Epithelial cell of prostate (primary cell): Measurements from ENCODE around the gene HAUS3.

Experiments
- DNase-seq: peaks from one replicate; pipeline ENCODE4 v3.0.0-alpha.2; 2011; ENCODE audit warnings: low read depth, low spot score
- H3K27ac ChIP-seq: fragments of 450-650 bp; 2 replicates; pipeline ENCODE4 v1.5.1; 2017; ENCODE audit warnings: mild to moderate bottlenecking

The HAUS3 gene

DNA sequence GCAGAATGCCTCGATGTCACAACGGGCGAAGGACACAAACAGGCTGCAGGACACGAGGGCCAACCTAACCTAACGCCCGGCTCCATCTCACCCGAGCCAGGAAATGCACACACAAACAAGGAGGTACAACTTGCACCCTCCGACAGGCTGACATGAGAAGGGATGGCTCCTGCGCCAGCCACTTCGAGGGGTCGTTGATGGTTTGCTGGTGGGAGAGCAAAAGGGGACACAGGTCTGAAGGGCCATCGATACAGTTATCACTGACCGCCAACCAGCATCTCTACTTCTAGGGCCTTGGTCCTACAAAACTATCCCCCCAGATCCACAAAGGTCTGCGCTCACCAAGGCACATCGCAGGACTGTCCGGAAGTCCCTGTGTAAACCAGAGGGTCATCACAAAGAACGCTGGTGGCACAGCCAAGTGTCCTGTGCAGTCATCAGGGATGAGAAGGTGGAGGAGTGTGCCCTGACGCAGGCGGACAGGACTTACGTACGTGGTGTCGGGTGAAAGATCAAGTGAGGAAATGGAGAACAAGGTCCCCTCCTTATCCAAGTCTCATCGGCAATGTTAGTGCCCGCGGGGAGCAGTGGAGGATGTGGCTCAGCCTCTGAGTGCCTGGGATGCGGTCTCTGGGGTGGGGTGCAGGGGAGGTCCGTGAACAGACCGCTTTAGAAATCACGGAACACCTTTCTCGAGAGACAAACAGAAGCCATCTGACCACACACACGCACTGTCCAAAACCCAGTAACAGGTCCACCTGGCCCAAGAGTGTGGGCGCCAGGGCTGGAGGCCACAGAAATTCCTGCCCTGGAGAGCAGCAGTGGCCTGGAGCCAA lies 13.0 kb upstream of the HAUS3 start:
- DNase-seq: no peak
- no peak overlapping the region for H3K27ac ChIP-seq

- no peak for DNase-seq
- H3K27ac ChIP-seq: no peak overlapping the region
Measured at GRCh38 chr4:2253160-2254084, 11.5 kb upstream of the HAUS3 start.

DNA sequence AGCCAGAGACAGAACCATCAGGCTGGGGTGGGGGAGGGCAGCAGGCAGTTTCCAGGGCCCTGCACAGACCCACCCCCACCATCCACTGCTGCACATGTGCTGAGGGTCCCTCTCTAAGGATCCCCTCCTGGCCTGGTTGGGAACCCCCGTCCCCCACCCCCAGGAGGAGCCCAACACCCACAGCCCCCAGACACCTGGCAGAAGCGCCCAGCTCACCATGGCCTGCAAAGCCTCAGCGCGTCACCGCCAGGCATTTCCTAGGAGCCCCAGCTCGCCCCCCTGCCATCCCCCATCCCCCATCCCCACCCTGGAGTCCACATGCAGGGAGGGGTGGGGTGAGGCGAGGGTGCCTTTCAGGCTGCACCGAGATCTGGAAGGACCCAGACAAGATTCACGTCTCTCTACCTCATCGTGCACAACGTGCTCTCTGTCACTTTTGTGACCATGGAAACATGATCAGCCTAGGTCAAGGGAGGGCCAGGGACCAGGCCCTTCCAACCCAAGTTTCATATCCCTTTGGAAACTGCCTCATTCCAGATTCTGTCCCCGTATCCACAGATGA lies 10.7 kb upstream of the HAUS3 start:
- H3K27ac ChIP-seq: no peak overlapping the region
- DNase-seq: no peak

DNA sequence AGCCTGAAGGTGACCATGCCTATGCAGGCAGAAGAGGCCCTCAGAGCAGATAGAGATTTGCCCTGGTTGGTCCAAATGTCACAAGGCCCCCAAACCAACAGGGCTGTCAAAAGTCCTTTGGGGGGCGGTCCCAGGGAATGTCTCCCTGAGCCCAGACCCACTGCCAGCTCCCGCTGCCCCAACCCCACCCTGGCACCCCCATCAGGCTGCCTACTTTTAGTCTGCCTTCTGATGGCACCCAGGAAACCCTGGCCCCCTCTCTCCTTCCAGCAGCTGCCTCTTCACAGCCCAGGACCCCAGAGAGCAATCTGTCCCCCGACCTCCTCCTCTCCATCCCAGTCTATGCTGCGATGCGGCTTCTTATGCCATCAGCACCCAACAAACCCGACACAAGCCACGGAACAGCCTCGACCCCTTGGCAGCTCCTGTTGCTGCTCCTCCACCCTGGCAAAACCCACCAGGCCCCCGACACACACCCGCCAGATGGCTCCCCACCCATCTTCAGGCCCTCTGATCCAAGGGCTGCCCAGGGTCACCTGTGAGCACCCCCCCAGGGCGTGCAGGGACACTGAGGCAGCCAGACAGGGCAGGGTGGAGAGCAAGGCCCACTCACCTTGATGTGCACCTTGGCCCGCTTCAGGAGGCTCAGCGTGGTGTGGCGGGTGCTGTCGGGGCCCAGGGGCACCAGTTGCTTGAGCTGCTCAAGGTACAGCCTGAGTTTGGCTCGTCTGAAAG lies 10.0 kb upstream of the HAUS3 start:
- H3K27ac ChIP-seq: no peak overlapping the region
- no peak for DNase-seq

- no peak for DNase-seq
- H3K27ac ChIP-seq: no peak overlapping the region
Measured at GRCh38 chr4:2251073-2251794, 9.3 kb upstream of the HAUS3 start.

GRCh38 chr4:2250357-2251072 lies 8.6 kb upstream of the HAUS3 start:
- no peak overlapping the region for H3K27ac ChIP-seq
- DNase-seq: no peak

DNA sequence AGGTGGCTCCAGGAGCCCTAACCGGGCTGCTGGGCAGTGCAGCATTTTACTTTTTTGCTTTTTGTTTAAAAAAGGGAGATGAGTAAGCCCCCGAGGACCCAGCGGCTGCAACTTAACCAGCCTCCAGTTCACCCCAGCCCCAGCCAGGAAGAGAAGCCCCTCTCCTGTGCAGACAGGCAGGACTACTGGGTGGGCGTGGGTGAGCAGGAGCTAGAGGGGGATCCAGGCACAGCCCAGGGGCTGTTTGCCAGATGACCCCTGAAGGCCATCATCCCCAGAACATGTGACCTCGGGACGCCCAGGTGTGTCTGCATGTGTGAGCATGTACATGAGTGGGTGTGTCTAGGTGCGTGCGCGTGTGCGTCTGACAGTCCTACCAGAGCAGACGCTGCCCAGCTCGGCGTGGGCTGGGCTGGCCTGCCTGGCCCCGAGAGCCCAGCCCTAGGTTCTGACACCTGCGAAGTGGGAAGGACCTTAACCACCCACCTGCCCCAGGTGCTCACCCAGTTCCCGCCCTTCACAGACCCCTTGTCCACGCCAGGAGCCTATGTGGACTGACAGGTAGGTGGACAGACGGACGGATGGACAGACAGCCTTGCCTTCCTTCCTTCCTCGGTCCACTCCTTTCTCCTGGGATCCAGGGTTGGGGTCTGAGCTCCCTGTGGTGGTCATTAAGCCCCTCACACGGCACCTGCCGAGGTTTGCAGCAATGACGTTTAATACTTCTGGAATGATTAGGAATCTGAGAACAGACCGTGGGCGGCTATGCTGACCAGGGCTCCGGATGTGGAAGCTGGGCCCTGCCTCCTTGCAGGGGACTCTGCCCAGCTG lies 7.8 kb upstream of the HAUS3 start:
- no peak overlapping the region for H3K27ac ChIP-seq
- no peak for DNase-seq

GRCh38 chr4:2248821-2249261 lies 6.9 kb upstream of the HAUS3 start:
- H3K27ac ChIP-seq: no peak overlapping the region
- DNase-seq: no peak

DNA sequence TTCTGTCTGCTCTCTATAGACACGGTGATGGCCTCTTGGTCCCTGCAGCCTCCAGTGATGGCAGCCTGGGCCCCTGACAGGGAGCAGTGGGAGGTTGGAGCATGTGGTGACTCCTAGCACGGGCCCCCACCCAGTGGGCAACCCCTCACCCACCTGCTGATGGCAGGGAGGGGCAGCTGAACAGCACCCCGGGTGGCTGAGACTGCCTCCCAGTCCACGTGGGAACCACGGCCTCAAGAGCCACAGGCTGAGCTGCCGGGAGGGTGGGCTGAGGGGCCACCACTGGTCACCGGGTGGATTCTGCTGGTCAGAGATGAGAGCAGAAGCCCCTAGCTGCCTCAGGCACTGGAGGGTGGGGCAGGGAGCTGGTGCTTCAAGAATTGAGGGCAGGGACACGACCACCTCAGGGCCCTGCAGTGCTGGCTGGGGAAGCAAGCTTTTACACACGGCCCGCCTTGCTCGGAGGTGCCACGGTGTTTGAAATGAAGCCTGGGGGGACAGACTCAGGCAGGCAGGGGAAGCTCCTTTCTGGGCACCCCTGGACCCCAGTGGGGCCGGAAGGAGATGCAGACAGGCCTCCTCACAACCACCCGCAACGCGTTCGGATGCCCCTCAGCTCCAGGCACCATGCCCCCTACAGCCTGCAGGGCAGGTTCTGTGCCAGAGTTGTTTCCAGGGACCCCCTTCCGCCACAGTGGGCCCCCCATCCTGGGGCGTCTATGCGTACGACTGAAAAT lies 6.3 kb upstream of the HAUS3 start:
- H3K27ac ChIP-seq: no peak overlapping the region
- DNase-seq: no peak

- H3K27ac ChIP-seq: no peak overlapping the region
- DNase-seq: no peak
Measured at GRCh38 chr4:2247128-2248043, 5.5 kb upstream of the HAUS3 start.

GRCh38 chr4:2246384-2247127 lies 4.6 kb upstream of the HAUS3 start:
- no peak overlapping the region for H3K27ac ChIP-seq
- DNase-seq: no peak

DNA sequence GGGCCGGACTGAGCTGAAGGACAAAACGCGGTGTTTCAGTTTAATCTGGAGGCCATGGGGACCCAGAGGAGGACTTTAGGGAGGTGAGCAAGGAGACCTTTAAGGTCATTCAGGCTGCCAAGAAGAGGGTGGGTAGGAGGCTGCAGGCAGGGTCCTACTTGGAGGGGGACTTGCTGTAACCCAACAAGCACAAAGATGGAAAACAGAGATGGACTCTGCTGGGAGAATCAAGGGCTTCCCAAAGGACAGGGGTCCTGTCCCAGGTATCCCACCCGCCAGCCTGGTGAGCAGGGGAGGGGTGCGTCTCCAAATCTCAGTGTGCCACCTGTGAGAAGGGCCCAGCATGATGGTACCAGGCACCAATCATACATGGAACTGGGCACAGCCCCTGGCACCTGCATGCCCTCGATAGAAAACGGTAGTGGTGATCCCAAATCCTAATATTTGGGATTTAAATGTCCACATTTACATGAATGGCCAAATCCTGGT lies 3.9 kb upstream of the HAUS3 start:
- H3K27ac ChIP-seq: no peak overlapping the region
- no peak for DNase-seq

DNA sequence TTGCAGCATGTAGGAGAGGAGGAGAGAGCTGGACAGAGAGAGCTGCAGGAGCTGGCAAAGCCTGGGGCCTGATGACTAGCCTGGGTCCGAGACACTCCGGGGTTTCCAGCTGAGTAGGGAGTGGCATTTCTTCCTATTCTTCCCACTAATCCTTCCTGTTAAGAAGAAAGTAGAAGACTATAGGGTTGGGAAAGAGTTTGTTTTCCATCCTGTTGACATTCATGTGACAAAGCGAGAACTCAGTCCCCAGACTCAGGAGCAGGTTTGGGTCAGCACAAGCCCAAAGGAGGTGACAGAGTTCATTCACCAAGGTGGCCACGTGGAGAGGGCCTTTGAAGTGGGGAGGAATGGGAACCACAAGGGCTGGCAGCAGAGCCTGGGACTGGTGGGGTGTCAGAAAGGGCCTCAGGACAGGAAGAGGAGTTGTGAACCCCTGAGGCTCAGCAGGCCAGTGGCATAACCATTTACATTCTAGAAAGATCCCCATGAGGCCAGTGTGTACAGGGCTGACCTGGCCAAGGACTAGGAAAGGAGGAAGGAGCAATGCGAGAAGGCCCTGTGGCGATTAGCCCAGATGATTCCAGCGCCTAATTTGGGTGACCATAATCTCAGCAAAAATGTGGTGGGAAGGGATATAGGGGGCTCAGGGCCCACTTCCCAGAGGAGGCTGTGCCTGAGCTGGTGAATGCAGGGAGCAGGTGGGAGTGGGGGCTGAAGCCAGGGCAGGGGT lies 3.3 kb upstream of the HAUS3 start:
- no peak for DNase-seq
- no peak overlapping the region for H3K27ac ChIP-seq

GRCh38 chr4:2243681-2244380 lies 1.9 kb upstream of the HAUS3 start:
- DNase-seq: no peak
- H3K27ac ChIP-seq: no peak overlapping the region
